HG03520 (cell line): Measurements from ENCODE around the gene S100P.
"Not testable (repeated sequence)": the region's sequence is repeated elsewhere in the genome, so short reads cannot be mapped to it uniquely, and the experiment has no call there.

Experiments
- ATAC-seq: cut with Tn5 transposase; IDR thresholded peaks from one replicate; pipeline ENCODE4 v1.9.1; 2021; ENCODE audit warnings: mild to moderate bottlenecking, moderate library complexity; ENCODE audit not compliant: unreplicated experiment

The S100P gene

DNA sequence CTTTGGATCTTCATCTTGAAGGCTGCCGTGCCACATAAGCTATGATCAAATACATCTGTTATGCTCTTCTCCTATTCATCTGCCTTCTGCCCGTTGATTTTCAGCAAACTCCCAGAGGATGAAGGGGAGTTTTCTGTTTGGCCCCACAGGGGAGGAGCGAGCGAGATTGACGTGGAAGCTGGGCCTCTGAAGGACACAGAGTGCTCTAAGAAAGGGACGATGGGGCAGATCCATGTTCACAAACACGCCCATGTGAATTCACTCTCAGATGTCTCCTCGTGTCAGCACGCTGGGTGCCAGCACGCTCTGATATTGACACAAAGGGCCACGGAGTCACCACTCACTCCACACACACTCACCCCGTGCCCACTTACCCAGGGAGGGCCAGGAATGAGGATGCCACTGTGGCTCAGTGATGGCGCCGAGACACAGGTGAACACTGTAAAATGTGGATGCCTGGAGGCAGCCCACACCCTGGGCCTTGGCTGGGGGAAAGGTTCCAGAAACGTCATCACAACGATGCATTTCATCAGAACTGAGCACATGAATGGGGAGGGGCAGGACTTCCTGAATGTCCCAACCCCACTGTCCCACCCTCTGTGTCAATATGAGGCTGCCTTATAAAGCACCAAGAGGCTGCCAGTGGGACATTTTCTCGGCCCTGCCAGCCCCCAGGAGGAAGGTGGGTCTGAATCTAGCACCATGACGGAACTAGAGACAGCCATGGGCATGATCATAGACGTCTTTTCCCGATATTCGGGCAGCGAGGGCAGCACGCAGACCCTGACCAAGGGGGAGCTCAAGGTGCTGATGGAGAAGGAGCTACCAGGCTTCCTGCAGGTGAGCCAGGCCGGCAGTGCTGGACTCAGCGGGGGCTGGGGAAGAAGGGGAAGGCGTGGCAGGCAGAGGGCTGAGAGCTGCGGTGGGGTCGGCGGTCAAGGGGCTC is at the start of gene S100P:
TSS of gene S100P (plus strand) at position 648 of the 946 bp plus-strand sequence. CDS start at position 703, 55 bp downstream.
- no peak for ATAC-seq

DNA sequence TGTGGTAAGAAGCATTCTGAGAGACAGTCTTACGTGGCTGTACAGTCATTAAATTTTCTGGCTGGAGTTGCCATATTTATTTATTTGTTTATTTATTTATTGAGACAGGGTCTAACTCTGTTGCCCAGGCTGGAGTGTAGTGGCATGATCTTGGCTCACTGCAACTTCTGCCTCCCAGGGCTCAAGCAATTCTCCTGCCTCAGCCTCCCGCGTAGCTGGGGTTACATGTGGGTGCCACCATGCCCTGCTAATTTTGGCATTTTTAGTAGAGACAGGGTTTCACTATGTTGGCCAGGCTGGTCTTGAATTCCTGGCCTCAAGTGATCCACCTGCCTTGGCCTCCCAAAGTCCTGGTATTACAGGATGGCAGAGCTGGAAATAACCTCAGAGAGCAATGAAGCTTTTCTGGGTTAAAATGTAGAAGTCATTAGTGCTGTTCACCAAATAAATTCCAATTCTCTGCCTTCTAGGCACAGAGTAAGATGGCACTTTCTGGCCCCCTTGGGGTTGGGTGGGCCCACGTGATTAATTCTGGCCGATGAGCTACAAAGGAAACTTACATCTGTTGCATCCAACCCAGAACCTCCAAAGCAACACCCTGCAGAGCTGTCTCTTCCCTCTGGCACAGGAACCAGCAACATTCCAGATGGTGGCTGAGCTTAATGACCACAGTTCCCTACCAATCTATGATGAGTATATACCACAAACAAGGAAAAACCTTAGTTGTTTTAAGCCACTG is 48.7 kb upstream of the S100P start:
- no peak for ATAC-seq

DNA sequence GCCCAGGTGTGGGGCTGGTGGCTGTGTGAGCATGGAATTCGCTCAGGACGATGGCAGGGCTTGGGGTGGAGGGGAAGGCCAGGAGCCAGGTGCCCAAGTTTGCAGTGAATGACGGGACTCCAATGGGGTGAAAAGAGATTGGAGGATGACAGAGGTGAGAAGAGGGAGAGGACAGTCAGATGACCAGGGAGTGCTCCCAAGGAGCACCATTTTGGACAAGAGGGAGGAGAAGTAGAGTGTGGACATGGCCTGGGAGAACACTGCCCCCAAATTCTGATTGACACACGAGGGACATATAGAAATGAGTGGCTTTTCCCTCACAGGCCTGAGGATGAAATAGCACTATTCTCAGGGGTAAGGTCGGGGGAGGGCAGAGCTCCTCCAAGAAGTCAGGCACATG is 46.5 kb upstream of the S100P start:
- no peak for ATAC-seq

DNA sequence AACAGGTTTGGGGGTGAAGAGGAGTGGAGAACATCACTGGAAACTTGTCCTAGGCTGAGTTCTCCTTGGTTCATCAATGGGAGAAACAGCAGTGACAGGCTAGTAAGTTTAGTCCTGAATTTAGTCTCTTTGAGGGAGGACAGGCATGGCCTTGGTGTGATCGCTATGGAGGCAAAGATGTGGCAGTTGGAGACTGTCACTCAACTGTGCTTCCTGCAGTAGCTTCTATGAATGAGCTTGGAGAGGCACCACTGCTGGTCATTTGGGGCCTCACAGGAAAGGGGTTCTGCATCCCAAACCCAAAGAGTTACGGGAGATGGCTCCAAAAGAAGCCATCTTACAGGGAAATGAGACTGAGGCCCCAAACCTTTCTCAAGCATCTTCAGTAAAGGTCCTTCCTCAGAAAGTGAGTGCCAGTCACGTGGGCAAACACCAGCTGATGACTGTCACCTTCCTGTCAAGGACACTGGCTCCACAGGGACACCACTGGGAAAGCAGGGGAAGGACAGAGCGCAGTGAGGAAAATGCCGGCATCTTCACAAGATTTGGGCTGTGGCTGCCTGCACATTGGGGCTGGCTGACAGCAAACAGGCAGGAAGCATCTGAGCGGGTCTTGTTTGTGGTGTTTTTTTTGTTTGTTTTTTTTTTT is 46.0 kb upstream of the S100P start:
- no peak for ATAC-seq

DNA sequence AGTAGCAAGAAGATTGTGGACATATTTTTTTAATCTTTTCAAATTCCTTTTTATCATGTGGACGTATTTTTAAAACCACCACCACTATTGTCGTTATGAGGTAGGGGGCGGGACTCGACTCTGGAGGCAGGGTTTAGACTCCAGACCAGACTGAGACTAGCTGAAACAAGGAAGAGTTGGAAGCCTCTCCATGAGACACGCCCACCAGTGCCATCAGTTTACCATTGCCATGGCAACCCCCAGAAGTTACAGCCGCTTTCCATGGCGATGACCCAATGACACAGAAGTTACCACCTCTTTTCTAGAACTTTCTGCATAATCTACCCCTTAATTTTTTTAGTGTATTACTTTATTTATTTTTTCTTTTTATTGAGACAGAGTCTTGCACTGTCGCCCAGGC is 44.5 kb upstream of the S100P start:
- no peak for ATAC-seq

DNA sequence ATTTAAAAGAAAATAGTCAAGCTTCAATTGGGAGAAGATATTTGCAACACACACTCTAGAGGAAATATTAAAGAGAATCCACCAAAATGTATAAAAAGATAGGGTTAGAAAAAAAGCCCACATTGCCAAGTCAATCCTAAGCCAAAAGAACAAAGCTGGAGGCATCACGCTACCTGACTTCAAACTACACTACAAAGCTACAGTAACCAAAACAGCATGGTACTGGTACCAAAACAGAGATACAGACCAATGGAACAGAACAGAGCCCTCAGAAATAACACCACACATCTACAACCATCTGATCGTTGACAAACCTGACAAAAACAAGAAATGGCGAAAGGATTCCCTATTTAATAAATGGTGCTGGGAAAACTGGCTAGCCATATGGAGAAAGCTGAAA is 39.5 kb upstream of the S100P start:
- not testable (repeated sequence) for ATAC-seq

DNA sequence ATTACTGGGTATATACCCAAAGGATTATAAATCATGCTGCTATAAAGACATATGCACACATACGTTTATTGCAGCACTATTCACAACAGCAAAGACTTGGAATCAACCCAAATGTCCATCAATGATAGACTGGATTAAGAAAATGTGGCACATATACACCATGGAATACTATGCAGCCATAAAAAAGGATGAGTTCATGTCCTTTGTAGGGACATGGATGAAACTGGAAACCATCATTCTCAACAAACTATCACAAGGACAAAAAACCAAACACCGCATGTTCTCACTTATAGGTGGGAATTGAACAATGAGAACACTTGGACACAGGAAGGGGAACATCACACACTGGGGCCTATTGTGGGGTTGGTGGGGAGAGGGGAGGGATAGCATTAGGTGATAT is 38.4 kb upstream of the S100P start:
- not testable (repeated sequence) for ATAC-seq

DNA sequence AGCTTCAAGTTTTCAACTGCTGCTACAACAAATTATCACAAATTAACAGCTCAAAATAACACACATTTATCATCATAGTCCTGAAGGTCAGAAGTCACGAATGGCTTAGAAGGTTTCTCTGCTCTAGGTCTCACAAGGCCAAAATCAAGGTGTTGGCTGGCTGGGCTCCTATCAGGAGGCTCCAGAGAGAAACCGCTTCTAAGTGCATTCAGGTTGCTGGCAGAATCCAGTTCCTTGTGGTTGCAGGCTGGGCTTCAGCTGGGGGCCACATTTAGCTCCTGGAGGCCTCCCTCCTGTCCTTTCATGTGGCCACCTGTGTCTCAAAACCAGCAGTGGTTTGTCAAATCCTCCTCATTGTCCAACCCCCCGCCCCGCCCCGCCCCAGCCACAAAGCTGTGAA is 37.8 kb upstream of the S100P start:
- ATAC-seq = no peak

DNA sequence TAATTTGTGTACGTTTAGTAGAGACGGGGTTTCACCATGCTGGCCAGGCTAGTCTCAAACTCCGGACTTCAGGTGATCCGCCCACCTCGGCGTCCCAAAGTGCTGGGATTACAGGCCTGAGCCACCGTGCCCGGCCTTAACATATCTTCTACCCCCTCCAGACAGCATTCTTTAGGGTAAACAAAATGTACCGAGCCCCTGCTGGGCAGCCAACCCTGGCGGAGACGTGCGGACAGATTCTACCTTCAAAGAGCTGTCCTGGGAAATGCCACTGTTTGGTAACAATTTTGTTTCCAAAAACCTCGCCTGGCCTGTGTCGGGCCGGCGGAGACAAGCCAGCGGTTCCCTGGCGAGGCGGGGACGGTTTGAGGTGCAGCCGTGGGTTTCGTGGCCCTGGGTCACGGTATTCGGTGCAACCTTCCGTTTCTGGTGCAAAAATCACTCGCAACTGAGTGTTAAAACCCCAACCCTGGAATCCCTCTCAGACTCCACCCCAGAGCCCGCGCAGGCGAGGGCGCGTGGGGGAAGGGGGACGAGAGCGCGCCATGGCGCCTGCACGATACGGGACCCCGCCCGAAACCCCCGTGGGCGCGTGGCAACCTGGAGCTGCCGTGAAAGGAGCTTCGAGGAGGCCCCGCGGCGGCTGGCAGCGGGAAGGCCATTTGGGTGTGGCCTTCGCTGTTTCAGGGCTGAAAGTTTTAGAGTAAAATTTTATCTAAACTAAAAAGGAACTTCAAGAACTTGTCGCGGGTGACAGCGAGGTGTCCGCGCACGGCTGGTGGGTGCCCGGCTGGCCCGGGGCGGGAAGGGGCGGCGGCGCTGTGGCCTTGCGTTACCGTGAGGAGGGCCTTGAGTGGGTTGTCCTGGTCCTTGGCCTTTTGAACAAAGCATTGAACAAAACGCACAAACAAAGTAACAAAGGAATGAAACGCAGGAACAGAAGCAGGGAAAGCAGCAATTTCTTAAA is 36.2 kb upstream of the S100P start:
- ATAC-seq = no peak

DNA sequence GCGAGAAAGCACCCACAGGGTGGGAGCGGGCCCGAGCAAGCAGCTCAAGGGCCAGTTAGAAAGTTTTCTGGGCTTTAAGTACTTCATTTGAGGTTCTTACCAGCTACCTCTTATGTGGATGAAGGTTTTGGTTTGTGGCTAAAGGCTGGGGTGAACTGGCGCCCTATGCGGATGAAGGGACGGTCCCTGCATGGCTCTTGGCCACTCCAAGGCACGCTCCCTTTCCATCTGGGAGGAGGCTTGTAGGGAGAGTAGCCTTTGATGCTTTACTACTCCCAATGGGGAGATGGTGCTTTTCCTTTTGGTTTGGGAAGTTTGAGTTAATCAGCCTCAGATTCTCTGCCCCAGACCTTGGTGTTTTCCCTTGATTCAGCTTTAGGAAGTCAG is 35.5 kb upstream of the S100P start:
- no peak for ATAC-seq

DNA sequence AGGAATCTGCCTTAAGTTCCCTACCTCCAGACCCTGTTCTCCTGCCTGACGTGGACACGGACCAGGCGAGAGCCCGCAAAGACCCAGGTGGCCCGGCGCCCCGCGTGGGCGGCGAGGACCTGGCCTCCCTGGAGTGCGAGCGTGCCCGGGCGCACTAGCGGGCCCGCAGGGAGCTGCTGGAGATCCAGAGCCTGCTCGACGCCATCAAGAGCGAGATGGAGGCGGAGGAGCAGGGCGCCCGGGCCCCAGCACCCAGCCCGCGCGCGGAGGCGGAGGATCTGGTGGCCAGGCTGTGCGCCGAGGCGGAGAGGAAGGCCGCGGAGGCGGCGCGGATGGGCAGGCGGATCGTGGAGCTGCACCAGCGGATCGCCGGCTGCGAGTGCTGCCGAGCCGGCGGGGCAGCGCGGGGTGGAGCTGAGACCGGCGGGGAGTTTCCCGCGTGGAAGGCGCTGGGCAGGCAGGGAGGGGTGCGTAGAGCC is 35.0 kb upstream of the S100P start:
- ATAC-seq = no peak

DNA sequence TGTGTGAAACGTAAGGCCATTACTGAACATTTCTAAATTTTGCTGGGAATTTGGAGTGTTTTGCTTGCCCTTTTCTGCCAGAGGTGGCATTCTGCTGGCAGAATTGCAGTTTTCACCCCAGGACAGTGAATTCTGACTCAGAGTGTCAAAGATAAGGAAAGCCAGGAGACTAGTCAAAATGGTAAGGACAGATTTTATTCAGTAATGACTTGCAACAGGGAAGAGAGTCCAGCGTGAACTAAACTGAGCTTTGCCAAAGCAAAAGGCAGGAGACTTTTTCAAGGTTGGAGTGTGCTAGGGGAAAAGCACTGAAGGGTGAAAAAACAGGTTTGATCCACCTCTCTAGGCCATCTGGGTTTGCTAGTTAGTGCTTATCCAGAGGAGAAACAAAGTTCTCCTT is 33.8 kb upstream of the S100P start:
- no peak for ATAC-seq

DNA sequence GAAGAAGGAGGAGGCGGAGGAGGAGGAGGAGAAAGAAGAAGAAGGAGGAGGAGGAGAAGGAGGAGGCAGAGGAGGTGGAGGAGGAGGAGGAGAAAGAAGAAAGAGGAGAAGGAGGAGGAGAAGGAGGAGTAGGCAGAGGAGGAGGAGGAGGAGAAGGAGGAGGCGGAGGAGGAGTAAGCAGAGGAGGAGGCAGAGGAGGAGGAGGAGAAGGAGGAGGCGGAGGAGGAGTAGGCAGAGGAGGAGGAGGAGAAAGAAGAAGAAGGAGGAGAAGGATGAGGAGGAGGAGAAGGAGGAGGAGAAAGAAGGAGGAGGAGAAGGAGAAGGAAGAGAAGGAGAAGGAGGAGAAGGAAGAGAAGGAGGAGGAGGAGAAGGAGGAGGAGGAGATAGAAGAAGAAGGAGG is 33.2 kb upstream of the S100P start:
- no peak for ATAC-seq

DNA sequence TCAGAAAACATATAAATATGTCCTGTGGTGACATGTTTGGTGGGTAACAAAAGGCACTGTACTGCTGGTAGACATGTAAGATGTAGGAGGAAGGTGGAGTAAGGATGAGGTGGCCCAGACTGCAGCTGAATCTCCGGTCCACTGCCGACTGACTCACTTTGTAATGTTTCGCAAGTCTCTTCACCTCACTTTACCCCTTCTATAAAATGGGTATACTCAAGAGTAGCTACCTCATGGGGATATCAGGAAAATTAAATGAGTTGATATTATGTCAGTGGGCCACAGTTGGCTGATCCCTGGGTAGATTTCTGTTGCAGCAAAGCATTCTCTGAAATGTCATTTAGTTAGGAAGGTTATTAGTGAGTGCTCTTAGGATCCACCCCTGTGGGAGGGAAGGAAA is 31.1 kb upstream of the S100P start:
- ATAC-seq = no peak

DNA sequence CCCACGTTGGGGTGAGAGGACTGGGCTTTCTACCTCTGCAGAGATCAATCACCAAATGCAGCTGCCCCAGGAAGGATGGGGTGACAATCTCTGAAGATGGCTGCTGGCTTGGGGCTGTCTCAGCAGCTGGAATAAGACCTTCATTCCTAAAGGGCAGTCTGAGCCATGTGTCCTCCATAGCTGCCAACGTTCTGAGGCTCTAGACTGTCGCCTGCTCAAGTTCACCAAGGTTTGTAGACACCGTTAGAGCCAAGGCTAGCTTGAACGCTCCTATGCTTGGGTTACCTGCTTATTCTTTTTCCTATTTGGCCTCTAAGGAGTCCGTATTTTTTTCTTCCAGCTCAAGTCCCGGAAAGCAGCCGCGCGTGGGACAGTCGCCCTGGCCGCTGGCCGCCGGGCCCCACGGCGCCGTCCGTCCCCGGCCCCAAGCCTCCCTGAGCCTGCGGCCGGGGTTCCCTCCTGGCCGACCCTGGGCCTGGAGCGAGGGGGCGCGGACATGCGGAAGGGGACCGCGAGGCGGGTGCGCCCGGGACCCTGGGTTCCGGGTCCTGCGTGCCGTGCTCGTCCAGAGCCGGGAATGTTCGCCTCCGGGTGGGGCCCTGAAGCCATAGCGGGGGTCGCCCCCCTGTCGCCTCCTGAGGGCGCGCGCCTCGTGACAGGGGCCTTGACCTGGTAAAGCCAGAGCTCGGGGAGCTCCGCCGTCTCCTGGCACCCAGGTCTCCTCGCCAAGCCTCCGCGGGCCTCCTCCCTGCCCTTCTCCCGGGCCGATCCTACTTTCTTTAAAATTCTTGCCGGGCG is 29.9 kb upstream of the S100P start:
- ATAC-seq = no peak

DNA sequence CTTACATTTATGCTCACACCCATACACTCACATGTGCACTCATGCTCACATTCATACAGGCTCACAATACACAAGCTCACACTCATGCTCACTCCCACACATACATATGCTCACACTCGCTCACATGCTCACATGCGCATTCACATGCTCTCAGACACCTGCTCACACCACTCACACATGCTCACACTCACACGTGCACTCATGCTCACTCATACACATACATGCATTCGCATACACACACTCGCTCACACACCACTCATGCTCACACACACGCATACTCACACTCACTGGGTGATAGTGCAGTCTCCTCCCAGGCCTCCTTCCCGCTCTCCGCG is 28.4 kb upstream of the S100P start:
- ATAC-seq = no peak

DNA sequence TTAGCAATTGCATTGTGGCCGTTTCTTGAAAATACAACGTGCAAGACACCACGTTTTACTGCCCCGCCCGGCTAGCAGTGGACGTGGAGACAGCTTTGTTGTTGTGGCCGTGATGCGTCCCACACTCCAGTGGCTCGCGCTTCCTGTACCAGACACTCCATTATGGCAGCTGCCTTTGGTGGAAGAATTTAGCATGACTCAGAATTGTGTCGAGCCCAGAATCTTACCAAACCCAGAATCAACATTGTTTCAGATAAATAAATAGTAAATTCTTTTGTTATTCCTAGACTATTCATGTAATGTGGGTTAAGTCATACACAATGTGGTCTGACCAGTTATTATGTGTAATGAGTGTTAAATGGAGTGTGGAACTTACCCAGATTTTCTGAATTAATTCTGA is 25.3 kb upstream of the S100P start:
- no peak for ATAC-seq

DNA sequence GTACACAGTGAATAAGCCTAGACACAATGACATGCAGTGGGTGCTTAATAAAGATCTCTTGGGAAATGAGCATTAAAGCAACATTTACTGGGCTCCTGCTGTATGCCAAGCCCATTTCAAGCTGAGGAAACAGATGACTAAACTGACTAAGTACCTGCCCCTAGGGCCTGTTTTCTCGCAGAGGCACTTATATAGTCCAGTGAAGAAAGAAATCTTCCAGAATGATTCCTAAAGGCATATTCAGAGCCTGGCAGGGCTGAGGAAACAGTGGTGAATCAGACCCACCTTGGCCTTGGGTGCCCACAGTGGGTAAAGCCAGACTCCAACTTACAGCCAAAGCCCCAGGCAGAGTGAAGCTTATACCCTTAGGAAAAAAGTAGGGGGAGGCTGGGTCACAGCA is 22.0 kb upstream of the S100P start:
- no peak for ATAC-seq

DNA sequence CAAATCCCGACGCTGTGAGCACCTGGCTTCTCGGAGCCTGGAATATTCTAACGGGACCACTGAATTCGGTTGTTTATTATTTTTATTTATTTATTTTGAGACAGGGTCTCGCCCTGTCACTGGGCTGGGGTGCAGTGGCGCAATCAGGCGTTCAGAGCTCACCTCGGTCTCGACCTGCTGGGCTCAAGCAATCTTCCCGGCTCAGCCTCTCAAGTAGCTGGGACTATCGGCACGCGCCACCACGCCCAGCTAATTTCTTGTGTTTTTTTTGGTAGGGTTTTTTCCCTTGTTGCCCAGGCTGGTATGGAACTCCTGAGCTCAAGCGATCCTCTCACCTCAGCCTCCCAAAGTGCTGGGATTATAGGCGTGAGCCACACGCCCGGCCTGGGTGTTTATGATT is 21.5 kb upstream of the S100P start:
- ATAC-seq = no peak
